Activated B cell treated with CpG ODN at 0.5 μM for 24 hours (primary cell): Measurements from ENCODE around the gene SELENOV. TPM values are rescaled to one million over a fixed set of nuclear protein-coding genes. Genes with fewer than 3 reads are reported as not detected.
"Not testable (repeated sequence)": the region's sequence is repeated elsewhere in the genome, so short reads cannot be mapped to it uniquely, and the experiment has no call there.

Experiments used
- ATAC-seq: fragments of 200-7000 bp; cut with Tn5 transposase; one replicate; pipeline ENCODE4 v1.10.0; 2021; ENCODE audit warnings: low read depth, mild to moderate bottlenecking, moderate library complexity
- CTCF ChIA-PET: fragments of 350-600 bp; sonication (Branson Sonifier 250); formaldehyde crosslinking; loops from one replicate; lab custom pipeline; 2021; ENCODE audit warnings: antibody characterized with exemption; lab: Charles Lee
- POLR2A ChIA-PET: fragments of 350-600 bp; sonication (Branson Sonifier 250); formaldehyde crosslinking; loops from one replicate; lab custom pipeline; 2021; ENCODE audit warnings: antibody characterized with exemption; lab: Charles Lee
- DNase-seq: peaks from one replicate; pipeline ENCODE4 v3.0.0; 2022
- H3K27ac Mint-ChIP-seq: one replicate; pipeline ENCODE4 v1.8.0; 2020; ENCODE audit warnings: mixed read lengths
- H3K27me3 Mint-ChIP-seq: one replicate; pipeline ENCODE4 v1.8.0; 2021; ENCODE audit warnings: mixed read lengths
- H3K36me3 Mint-ChIP-seq: one replicate; pipeline ENCODE4 v1.8.0; 2021; ENCODE audit warnings: low read depth, mixed read lengths
- H3K4me1 Mint-ChIP-seq: one replicate; pipeline ENCODE4 v1.8.0; 2021; ENCODE audit warnings: mixed read lengths
- H3K4me3 Mint-ChIP-seq: one replicate; pipeline ENCODE4 v1.8.0; 2020; ENCODE audit warnings: mild to moderate bottlenecking, mixed read lengths
- H3K9me3 Mint-ChIP-seq: one replicate; pipeline ENCODE4 v1.8.0; 2020; ENCODE audit warnings: mixed read lengths
- intact Hi-C: fragments of 100-400 bp; cut with micrococcal nuclease; formaldehyde crosslinking; loops from one replicate; pipeline ENCODE4 v1.15.1; 2024
- total RNA-seq: library from RNA; stranded (reverse); gene quantifications from 2 replicates; pipeline ENCODE4 v1.2.3, GENCODE V29; 2022
- TF ChIP-seq, protein P1 (sequence below): fragments of 200-600 bp; IDR thresholded peaks from one replicate; pipeline ENCODE4 v1.8.0; 2022; ENCODE audit warnings: antibody characterized with exemption, mild to moderate bottlenecking

Gene SELENOV
- total RNA-seq, 1 donor from 2014 or later = not detected

- peak; percentile 88 for ATAC-seq
- Mint-ChIP-seq H3K36me3 (peaks cover 75% of the 10 kb centered on the region), H3K27ac (no peak overlapping the region), H3K4me3 (no peak overlapping the region), H3K9me3 (no peaks in the 10 kb centered on the region), H3K27me3 (no peaks in the 10 kb centered on the region), H3K4me1 (no peaks in the 10 kb centered on the region)
- intact Hi-C loops = loop anchor here (1.0 to 2.0 kb wide), 2 partner anchors 58 to 77 kb away; partner anchors contain the start of gene EID2B
- ChIA-PET POLR2A (interaction anchor here (0.9 to 1.3 kb wide), 2 partner anchors 29 to 58 kb away, joined by 3 to 7 read pairs; partner anchors contain the start of genes EID2B and SUPT5H), CTCF (interaction anchor here (0.6 to 1.7 kb wide), 18 partner anchors 9 to 214 kb away, joined by 3 to 17 read pairs (median 3); partner anchors contain the start of genes EID2B, PLEKHG2 and SUPT5H)
- peak; percentile 71 for DNase-seq
- TF ChIP-seq, protein P1, sequence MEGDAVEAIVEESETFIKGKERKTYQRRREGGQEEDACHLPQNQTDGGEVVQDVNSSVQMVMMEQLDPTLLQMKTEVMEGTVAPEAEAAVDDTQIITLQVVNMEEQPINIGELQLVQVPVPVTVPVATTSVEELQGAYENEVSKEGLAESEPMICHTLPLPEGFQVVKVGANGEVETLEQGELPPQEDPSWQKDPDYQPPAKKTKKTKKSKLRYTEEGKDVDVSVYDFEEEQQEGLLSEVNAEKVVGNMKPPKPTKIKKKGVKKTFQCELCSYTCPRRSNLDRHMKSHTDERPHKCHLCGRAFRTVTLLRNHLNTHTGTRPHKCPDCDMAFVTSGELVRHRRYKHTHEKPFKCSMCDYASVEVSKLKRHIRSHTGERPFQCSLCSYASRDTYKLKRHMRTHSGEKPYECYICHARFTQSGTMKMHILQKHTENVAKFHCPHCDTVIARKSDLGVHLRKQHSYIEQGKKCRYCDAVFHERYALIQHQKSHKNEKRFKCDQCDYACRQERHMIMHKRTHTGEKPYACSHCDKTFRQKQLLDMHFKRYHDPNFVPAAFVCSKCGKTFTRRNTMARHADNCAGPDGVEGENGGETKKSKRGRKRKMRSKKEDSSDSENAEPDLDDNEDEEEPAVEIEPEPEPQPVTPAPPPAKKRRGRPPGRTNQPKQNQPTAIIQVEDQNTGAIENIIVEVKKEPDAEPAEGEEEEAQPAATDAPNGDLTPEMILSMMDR = no peak
Observed at GRCh38 chr19:39474139-39474620, 40.8 kb upstream of the SELENOV start.

DNA sequence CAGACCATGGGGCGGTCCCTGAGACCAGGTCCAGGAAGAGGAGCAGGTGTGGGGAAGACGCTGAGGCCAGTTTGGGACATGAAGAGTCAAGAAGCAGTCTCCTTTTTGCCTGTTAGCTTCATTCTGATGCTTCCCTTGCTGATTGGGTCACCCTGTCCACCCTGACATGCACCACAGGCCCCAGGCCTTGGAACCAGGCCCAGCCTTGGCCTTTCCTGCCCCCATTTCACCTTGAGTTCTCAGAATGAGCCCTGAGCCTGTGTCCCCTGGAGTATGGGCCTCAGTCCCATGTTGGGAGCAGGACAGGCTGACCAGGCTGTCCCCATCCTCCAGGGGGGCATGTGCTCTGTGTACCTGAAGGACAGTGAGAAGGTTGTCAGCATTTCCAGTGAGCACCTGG is 39.2 kb upstream of the SELENOV start:
- POLR2A ChIA-PET = interaction anchor here (1.1 to 1.2 kb wide), 2 partner anchors 31 to 78 kb away, joined by 3 to 5 read pairs; partner anchors contain the start of gene SUPT5H
- H3K27ac Mint-ChIP-seq = no peak overlapping the region
- H3K27me3 Mint-ChIP-seq = no peaks in the 10 kb centered on the region
- ATAC-seq (no peak), DNase-seq (no peak)
- TF ChIP-seq, protein P1 = no peak
- peaks cover 60% of the 10 kb centered on the region for H3K36me3 Mint-ChIP-seq
- intact Hi-C loops = loop anchor here (2.0 kb wide), 1 partner anchor 79 kb away; no protein-coding TSS in a partner anchor
- H3K4me1 Mint-ChIP-seq = peaks cover 12% of the 10 kb centered on the region
- H3K4me3 Mint-ChIP-seq = no peak overlapping the region
- H3K9me3 Mint-ChIP-seq = no peaks in the 10 kb centered on the region
- CTCF ChIA-PET = interaction anchor here (1.0 to 1.7 kb wide), 2 partner anchors 22 to 55 kb away, joined by 4 read pairs; no protein-coding TSS in a partner anchor

DNA sequence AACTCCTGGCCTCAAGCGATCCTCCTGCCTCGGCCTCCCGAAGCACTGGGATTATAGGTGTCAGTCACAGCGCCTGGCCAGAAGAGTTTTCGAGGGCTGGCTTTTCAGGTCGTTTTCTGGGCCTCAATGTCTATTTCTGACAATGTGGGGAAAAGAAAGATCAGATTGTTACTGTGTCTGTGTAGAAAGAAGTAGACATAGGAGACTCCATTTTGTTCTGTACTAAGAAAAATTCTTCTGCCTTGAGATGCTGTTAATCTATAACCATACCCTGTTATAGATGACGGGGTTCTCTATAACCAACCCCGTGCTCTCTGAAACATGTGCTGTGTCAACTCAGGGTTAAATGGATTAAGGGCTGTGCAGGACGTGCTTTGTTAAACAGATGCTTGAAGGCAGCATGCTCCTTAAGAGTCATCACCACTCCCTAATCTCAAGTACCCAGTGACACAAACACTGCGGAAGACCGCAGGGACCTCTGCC is 35.6 kb upstream of the SELENOV start:
- H3K36me3 Mint-ChIP-seq = peaks cover 41% of the 10 kb centered on the region
- H3K27me3 Mint-ChIP-seq, DNase-seq, ATAC-seq, H3K9me3 Mint-ChIP-seq, POLR2A ChIA-PET, intact Hi-C loops, CTCF ChIA-PET: not testable (repeated sequence)
- peak overlapping the region; percentile 91 for H3K4me3 Mint-ChIP-seq
- peaks cover 25% of the 10 kb centered on the region for H3K4me1 Mint-ChIP-seq
- H3K27ac Mint-ChIP-seq = peak overlapping the region; percentile 47

DNA sequence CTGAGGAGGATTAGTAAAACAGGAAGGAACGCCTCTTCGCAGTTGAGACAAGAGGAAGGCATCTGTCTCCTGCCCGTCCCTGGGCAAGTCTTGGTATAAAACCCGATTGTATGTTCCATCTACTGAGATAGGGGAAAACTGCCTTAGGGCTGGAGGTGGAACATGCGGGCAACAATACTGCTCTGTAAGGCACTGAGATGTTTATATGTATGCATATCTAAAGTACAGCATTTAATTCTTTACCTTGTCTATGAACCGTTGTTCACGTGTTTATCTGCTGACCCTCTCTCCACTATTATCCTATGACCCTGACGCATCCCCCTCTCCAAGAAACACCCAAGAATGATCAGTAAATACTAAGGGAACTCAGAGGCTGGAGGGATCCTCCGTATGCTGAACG is 35.0 kb upstream of the SELENOV start:
- intact Hi-C loops = loop anchor here (1.0 to 2.0 kb wide), 5 partner anchors 19 to 138 kb away; partner anchors contain the start of genes DLL3, MED29, PAF1 and PLEKHG2
- peaks cover 25% of the 10 kb centered on the region for H3K4me1 Mint-ChIP-seq
- H3K27ac Mint-ChIP-seq = peak overlapping the region; percentile 47
- DNase-seq (no peak), ATAC-seq (no peak)
- TF ChIP-seq, protein P1 = no peak
- H3K4me3 Mint-ChIP-seq = peak overlapping the region; percentile 91
- peaks cover 40% of the 10 kb centered on the region for H3K36me3 Mint-ChIP-seq
- CTCF ChIA-PET = no interaction called here
- no peaks in the 10 kb centered on the region for H3K9me3 Mint-ChIP-seq
- POLR2A ChIA-PET = interaction anchor here (0.6 to 1.2 kb wide), 7 partner anchors 19 to 611 kb away, joined by 3 to 18 read pairs (median 7); partner anchors contain the start of genes DLL3, MED29, PAF1 and RPS16
- H3K27me3 Mint-ChIP-seq = no peaks in the 10 kb centered on the region

DNA sequence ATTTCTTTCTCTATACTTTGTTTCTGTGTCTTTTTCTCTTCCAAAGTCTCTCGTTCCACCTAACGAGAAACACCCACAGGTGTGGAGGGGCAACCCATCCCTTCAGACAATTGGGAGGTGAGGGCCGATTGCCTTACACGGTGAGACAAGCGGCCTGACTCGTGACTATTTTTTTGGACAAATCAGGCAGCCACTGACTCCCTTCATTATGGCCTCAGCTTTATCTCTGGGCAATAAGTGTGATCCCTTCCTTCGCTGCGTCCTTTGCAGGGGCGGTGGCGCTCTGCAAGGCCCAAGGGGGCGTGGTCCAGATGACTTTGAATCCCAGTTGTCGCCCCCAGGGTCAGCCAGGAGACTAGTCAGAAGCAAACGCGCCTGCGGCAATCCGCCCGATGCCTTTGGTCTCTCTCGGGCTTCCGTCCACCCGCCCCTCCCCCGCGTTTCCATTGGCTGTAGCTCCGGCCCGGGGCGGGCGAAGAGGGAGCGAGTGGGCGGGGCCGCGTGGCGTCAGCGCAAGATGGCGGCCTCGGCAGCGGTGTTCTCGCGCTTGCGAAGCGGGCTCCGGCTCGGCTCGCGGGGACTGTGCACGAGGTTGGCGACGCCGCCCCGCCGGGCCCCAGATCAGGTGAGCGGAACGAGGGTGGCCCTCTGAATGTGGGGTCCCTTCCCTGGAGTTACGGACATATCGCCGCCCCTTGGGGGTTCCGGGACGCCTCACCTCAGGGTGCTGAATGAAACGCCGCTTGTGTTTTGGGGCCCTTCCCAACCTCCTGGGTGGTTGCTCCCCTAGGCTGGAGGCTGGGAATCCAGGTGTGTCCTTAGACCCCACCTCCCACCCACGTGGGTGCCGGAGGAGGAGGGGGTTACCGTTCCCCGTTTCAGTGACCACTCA is 34.4 kb upstream of the SELENOV start, which contains the start of gene TIMM50:
Gene TIMM50 (plus strand): TSS at position 502 of the 892 bp plus-strand sequence. CDS start 16 bp downstream, at position 518.
- H3K4me1 Mint-ChIP-seq = peaks cover 25% of the 10 kb centered on the region
- H3K36me3 Mint-ChIP-seq = peaks cover 41% of the 10 kb centered on the region
- ChIA-PET POLR2A (interaction anchor here (0.6 to 1.2 kb wide), 7 partner anchors 18 to 611 kb away, joined by 3 to 18 read pairs (median 7); partner anchors contain the start of genes DLL3, MED29, PAF1 and RPS16), CTCF (no interaction called here)
- intact Hi-C loops = loop anchor here (1.0 to 2.0 kb wide), 5 partner anchors 18 to 138 kb away; partner anchors contain the start of genes DLL3, MED29, PAF1 and PLEKHG2
- no peaks in the 10 kb centered on the region for H3K9me3 Mint-ChIP-seq
- TF ChIP-seq, protein P1 = no peak
- H3K27me3 Mint-ChIP-seq = no peaks in the 10 kb centered on the region
- DNase-seq = peak; percentile 98
- H3K4me3 Mint-ChIP-seq = peak within 1 kb of the TSS; percentile 91
- ATAC-seq = peak; percentile 99
- H3K27ac Mint-ChIP-seq = peak within 1 kb of the TSS; percentile 85
